NB4 (cell line): ENCODE data around the gene ZFYVE28.

Source experiments
- DNase-seq: peaks from one replicate; pipeline ENCODE4 v3.0.0; 2010; ENCODE audit warnings: low read depth
- H3K4me3 ChIP-seq: one replicate; pipeline ENCODE4 v1.5.1; 2011; ENCODE audit warnings: mild to moderate bottlenecking, low read depth, low read length, moderate library complexity
- CTCF ChIP-seq: IDR thresholded peaks from one replicate; pipeline ENCODE4 v1.5.1; 2012; ENCODE audit warnings: low read depth, low read length
- MAX ChIP-seq: IDR thresholded peaks from 2 replicates; pipeline ENCODE4 v1.6.1; 2011; ENCODE audit warnings: low read depth, low read length
- MYC ChIP-seq: IDR thresholded peaks from 2 replicates; pipeline ENCODE4 v1.6.1; 2011; ENCODE audit warnings: low read depth, low read length
- POLR2A ChIP-seq: IDR thresholded peaks from 2 replicates; pipeline ENCODE4 v1.6.1; 2011; ENCODE audit warnings: mild to moderate bottlenecking; ENCODE audit not compliant: insufficient read length; ENCODE audit errors: extremely low read depth

ZFYVE28 gene

GRCh38 chr4:2322227-2322626 lies 96.2 kb downstream of the ZFYVE28 start:
- no peak for DNase-seq
- TF ChIP-seq CTCF = no peak
- TF ChIP-seq MAX = no peak
- TF ChIP-seq POLR2A = no peak
- no peak for TF ChIP-seq MYC
- H3K4me3 ChIP-seq = no peak overlapping the region

GRCh38 chr4:2321279-2322196 lies 96.9 kb downstream of the ZFYVE28 start:
- no peak overlapping the region for H3K4me3 ChIP-seq
- no peak for TF ChIP-seq POLR2A
- TF ChIP-seq CTCF = no peak
- TF ChIP-seq MAX = no peak
- TF ChIP-seq MYC = no peak
- DNase-seq = no peak

- no peak for TF ChIP-seq POLR2A
- H3K4me3 ChIP-seq = no peak overlapping the region
- no peak for DNase-seq
Observed at GRCh38 chr4:2320746-2321145, 97.7 kb downstream of the ZFYVE28 start.

GRCh38 chr4:2320152-2320551 lies 98.3 kb downstream of the ZFYVE28 start:
- no peak overlapping the region for H3K4me3 ChIP-seq
- no peak for TF ChIP-seq POLR2A
- TF ChIP-seq MYC = no peak
- no peak for TF ChIP-seq CTCF
- TF ChIP-seq MAX = no peak
- no peak for DNase-seq

GRCh38 chr4:2318885-2319284 lies 99.6 kb downstream of the ZFYVE28 start:
- H3K4me3 ChIP-seq = no peak overlapping the region
- no peak for DNase-seq
- TF ChIP-seq MYC (no peak), POLR2A (no peak), MAX (no peak), CTCF (no peak)

GRCh38 chr4:2318476-2318875 lies 100.0 kb downstream of the ZFYVE28 start:
- no peak overlapping the region for H3K4me3 ChIP-seq

More at GRCh38 chr4:2318476-2318875, 100.0 kb downstream of the ZFYVE28 start:
- no peak for DNase-seq
- TF ChIP-seq CTCF = no peak
